CD4-positive, alpha-beta T cell (primary cell): Measurements from ENCODE around the gene MYH7. TPM values are rescaled to one million over a fixed set of nuclear protein-coding genes. Genes with fewer than 3 reads are reported as not detected.

Source experiments
- ATAC-seq: fragments of 200-7000 bp; cut with Tn5 transposase; one replicate; pipeline ENCODE4 v1.10.0; 2022; ENCODE audit warnings: mild to moderate bottlenecking; ENCODE audit not compliant: poor library complexity
- CTCF ChIA-PET: fragments of 350-600 bp; sonication (Branson Sonifier 250); formaldehyde crosslinking; loops from one replicate; lab custom pipeline; 2021; ENCODE audit warnings: antibody characterized with exemption, inconsistent platforms; lab: Charles Lee
- POLR2A ChIA-PET: fragments of 350-600 bp; sonication (Branson Sonifier 250); formaldehyde crosslinking; loops from one replicate; lab custom pipeline; 2021; ENCODE audit warnings: antibody characterized with exemption, inconsistent platforms; lab: Charles Lee
- DNase-seq, 14 experiments: peaks; one replicate each; pipeline ENCODE4 v3.0.0-alpha.2; 2013 to 2020; ENCODE audit warnings: mixed read lengths in 2 of 14
- H3K27ac ChIP-seq, 2 donors: one replicate each; pipeline versions ENCODE4 v1.5.1 to v1.7.0; 2013; ENCODE audit warnings: low read length in 2 of 2, low read depth in 1 of 2, mild to moderate bottlenecking in 1 of 2
- H3K27me3 ChIP-seq, 2 experiments: 1 replicate in 1 of 2; 2 replicates in 1 of 2; pipeline versions ENCODE4 v1.6.1 to v1.7.0; 2013; ENCODE audit warnings: low read length in 2 of 2, control low read depth in 1 of 2, mild to moderate bottlenecking in 1 of 2, moderate library complexity in 1 of 2; ENCODE audit not compliant: insufficient read depth in 2 of 2, control insufficient read depth in 1 of 2
- H3K36me3 ChIP-seq: one replicate; pipeline ENCODE4 v1.6.1; 2013; ENCODE audit warnings: low read length, control low read depth; ENCODE audit not compliant: insufficient read depth
- H3K4me1 ChIP-seq: one replicate; pipeline ENCODE4 v1.6.1; 2013; ENCODE audit warnings: low read length, control low read depth; ENCODE audit not compliant: insufficient read depth
- H3K4me3 ChIP-seq: one replicate; pipeline ENCODE4 v1.5.1; 2013; ENCODE audit warnings: mild to moderate bottlenecking, low read length, moderate library complexity
- H3K9me3 ChIP-seq, 2 experiments: 1 replicate in 1 of 2; 2 replicates in 1 of 2; pipeline versions ENCODE4 v1.6.1 to v1.7.0; 2013; ENCODE audit warnings: low read length in 2 of 2, mild to moderate bottlenecking in 2 of 2, control low read depth in 1 of 2, moderate library complexity in 1 of 2; ENCODE audit not compliant: control insufficient read depth in 1 of 2, insufficient read depth in 1 of 2
- H3K27ac Mint-ChIP-seq: one replicate; pipeline ENCODE4 v1.8.0; 2020; ENCODE audit warnings: mixed read lengths
- H3K27me3 Mint-ChIP-seq: one replicate; pipeline ENCODE4 v1.8.0; 2021; ENCODE audit warnings: mixed read lengths
- H3K36me3 Mint-ChIP-seq: one replicate; pipeline ENCODE4 v1.8.0; 2021; ENCODE audit warnings: low read depth, mixed read lengths
- H3K4me1 Mint-ChIP-seq: one replicate; pipeline ENCODE4 v1.8.0; 2021; ENCODE audit warnings: low read depth, mixed read lengths
- H3K4me3 Mint-ChIP-seq: one replicate; pipeline ENCODE4 v1.8.0; 2020; ENCODE audit warnings: mild to moderate bottlenecking, mixed read lengths
- H3K9me3 Mint-ChIP-seq: one replicate; pipeline ENCODE4 v1.8.0; 2020; ENCODE audit warnings: mixed read lengths
- intact Hi-C, 2 experiments: fragments of 100-400 bp; cut with DNase I in 1 of 2; cut with micrococcal nuclease in 1 of 2; formaldehyde crosslinking; loops; one replicate each; pipeline versions ENCODE4 v1.15.1 to v1.9.0; 2023 to 2025; cut with DNase I, micrococcal nuclease
- total RNA-seq, 174 experiments: library from RNA in 2 of 174; stranded (reverse) in 2 of 174; gene quantifications; one replicate each; pipeline ENCODE4 v1.2.3 and lab custom pipeline; 2021 to 2026
- TF ChIP-seq, protein P1 (sequence below): fragments of 200-600 bp; IDR thresholded peaks from one replicate; pipeline ENCODE4 v1.8.0; 2022; ENCODE audit warnings: antibody characterized with exemption, mild to moderate bottlenecking

The MYH7 gene
- total RNA-seq, 2 experiments from 2014 or later, result not detected

DNA sequence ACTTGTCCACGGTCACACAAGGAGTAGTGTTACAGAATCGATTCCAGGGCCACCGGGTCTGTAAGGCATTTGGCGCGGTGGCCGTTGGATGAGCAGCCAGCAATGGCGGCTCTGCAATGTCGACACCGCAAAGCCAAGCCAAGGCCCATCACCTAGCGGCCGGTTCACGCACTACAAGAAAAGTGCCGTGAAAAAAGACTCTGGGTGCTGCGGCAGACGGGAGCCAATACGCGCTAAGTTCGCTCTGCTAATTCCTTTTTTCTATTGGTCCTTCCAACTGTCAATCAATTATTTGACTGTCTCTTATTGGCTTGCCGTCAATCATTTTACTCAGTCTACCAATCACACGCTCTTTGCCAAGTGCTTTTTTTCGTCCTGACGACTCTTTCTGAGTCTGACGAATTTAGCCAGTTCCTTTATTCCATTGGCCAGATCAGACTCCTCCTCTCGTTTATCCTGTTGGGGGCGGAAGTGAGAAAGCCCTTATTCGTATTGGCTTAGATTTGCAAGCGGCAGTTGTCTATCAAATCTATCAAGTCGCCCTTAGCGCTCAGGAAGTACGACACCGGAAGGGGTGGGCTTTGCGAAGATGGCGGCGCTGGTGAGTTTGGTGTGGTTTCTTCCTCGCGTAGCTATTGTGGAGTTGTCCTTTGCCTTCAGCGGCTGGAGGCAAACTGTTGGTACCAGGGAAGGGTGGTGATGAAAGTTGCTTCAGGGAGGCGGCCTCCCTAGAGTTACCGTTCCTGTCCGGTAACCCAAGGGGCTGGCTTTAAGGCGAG is 33.9 kb upstream of the MYH7 start, which contains the start of gene NGDN:
Gene NGDN, plus strand, starts transcription at position 577 of the 779 bp plus-strand sequence. Its CDS starts 13 bp downstream, at position 590.
- Mint-ChIP-seq H3K4me1 (peaks cover 7% of the 10 kb centered on the region), H3K4me3 (no peak within 1 kb of the TSS), H3K27me3 (no peaks in the 10 kb centered on the region), H3K36me3 (peaks cover 30% of the 10 kb centered on the region), H3K27ac (no peak within 1 kb of the TSS), H3K9me3 (no peaks in the 10 kb centered on the region)
- H3K4me3 ChIP-seq, result peak within 1 kb of the TSS; percentile 87
- DNase-seq (peak; percentile 81 to 99 (median 88)), ATAC-seq (peak; percentile 90)
- H3K4me1 ChIP-seq, result peaks cover 14% of the 10 kb centered on the region
- H3K36me3 ChIP-seq, result peaks cover 32% of the 10 kb centered on the region
- CTCF ChIA-PET, result interaction anchor here (1.9 kb wide), 1 partner anchor 91 kb away, joined by 5 read pairs; no protein-coding TSS in a partner anchor
- intact Hi-C loops, result loop anchor here (1.0 to 10.0 kb wide), 4 partner anchors 148 to 978 kb away; partner anchors contain the start of genes DCAF11 (in 1 of the 2), NRL (in 1 of the 2) and PABPN1 (in 1 of the 2)
- peaks cover 0 to 3% of the 10 kb centered on the region in 2 experiments for H3K9me3 ChIP-seq
- POLR2A ChIA-PET, result interaction anchor here (0.6 to 2.1 kb wide), 9 partner anchors 9 to 184 kb away, joined by 3 to 14 read pairs (median 3); partner anchors contain the start of genes AP1G2, HOMEZ, PABPN1 and PPP1R3E
- H3K27me3 ChIP-seq, result no peaks in the 10 kb centered on the region
- H3K27ac ChIP-seq, result peak within 1 kb of the TSS; percentile 67 to 92
- TF ChIP-seq, protein P1, sequence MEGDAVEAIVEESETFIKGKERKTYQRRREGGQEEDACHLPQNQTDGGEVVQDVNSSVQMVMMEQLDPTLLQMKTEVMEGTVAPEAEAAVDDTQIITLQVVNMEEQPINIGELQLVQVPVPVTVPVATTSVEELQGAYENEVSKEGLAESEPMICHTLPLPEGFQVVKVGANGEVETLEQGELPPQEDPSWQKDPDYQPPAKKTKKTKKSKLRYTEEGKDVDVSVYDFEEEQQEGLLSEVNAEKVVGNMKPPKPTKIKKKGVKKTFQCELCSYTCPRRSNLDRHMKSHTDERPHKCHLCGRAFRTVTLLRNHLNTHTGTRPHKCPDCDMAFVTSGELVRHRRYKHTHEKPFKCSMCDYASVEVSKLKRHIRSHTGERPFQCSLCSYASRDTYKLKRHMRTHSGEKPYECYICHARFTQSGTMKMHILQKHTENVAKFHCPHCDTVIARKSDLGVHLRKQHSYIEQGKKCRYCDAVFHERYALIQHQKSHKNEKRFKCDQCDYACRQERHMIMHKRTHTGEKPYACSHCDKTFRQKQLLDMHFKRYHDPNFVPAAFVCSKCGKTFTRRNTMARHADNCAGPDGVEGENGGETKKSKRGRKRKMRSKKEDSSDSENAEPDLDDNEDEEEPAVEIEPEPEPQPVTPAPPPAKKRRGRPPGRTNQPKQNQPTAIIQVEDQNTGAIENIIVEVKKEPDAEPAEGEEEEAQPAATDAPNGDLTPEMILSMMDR, result peak; percentile 74

DNA sequence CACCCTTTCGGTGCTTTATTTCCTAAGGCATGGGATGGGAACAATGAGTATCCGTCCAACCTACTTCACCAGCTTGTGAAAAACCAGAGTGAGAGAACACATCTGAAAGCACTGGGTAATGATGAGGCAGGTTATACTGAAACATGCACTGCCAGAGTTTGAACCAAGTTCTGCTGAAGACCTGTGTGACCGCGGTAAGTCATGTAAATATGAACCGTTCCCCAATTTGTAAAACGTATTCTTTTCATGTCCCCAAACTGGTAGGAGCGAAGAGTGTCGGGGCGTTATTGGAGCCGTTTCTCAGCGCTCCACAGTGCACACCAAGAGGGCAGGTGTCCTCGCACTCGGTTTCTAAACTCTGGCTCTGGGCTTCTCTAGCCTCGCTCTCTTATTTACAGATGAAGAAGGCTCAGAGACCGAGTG is 33.3 kb upstream of the MYH7 start:
- ATAC-seq (no peak), DNase-seq (no peak)
- Mint-ChIP-seq H3K27me3 (no peaks in the 10 kb centered on the region), H3K4me3 (no peak overlapping the region), H3K9me3 (no peaks in the 10 kb centered on the region), H3K27ac (no peak overlapping the region), H3K36me3 (peaks cover 25% of the 10 kb centered on the region), H3K4me1 (peaks cover 7% of the 10 kb centered on the region)
- ChIA-PET CTCF (interaction anchor here (0.8 to 1.9 kb wide), 2 partner anchors 10 to 91 kb away, joined by 3 to 5 read pairs; no protein-coding TSS in a partner anchor), POLR2A (interaction anchor here (0.7 to 2.1 kb wide), 5 partner anchors 10 to 646 kb away, joined by 3 to 14 read pairs (median 3); partner anchors contain the start of genes DCAF11, NRL and PPP1R3E)
- H3K27ac ChIP-seq, result peak overlapping the region; percentile 54 to 77
- H3K27me3 ChIP-seq, result no peaks in the 10 kb centered on the region
- H3K4me1 ChIP-seq, result peaks cover 14% of the 10 kb centered on the region
- peaks cover 27% of the 10 kb centered on the region for H3K36me3 ChIP-seq
- H3K9me3 ChIP-seq, result peaks cover 0 to 3% of the 10 kb centered on the region in 2 experiments
- TF ChIP-seq, protein P1, result no peak
- peak overlapping the region; percentile 87 for H3K4me3 ChIP-seq
- intact Hi-C loops, result loop anchor here (1.0 to 10.0 kb wide), 4 partner anchors 147 to 979 kb away; partner anchors contain the start of genes DCAF11 (in 1 of the 2), NRL (in 1 of the 2) and PABPN1 (in 1 of the 2)

DNA sequence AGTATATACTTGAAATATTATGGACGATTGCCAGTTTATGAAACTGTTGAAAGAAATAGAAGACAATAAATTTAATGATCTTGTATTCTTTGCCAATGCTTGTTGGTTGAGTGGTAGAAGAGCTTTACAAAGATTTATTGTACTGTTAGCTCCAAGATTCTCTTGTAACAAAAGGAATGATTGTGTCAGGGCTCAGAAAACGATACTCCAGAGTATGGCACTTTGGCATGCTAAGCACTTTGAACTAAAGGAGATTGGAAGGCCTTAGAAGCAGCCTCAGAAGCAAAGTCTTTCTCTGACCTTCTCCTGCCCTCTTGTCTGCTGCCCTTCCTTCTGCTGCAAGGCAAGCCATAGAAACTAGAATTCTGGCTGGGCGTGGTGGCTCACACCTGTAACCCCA is 29.8 kb upstream of the MYH7 start:
- CTCF ChIA-PET, result no interaction called here
- Mint-ChIP-seq H3K27me3 (peaks cover 9% of the 10 kb centered on the region), H3K9me3 (no peaks in the 10 kb centered on the region), H3K27ac (no peak overlapping the region), H3K4me1 (no peaks in the 10 kb centered on the region), H3K36me3 (peaks cover under 1% of the 10 kb centered on the region), H3K4me3 (no peak overlapping the region)
- peaks cover 0 to 3% of the 10 kb centered on the region in 2 experiments for H3K9me3 ChIP-seq
- no peak overlapping the region for H3K4me3 ChIP-seq
- intact Hi-C loops, result loop anchor here (5.0 to 10.0 kb wide), 3 partner anchors 530 to 982 kb away; partner anchors contain the start of genes DCAF11 (in 1 of the 2) and NRL (in 1 of the 2)
- TF ChIP-seq, protein P1, result no peak
- ATAC-seq, result no peak
- H3K27ac ChIP-seq, result no peak overlapping the region
- no peaks in the 10 kb centered on the region for H3K36me3 ChIP-seq
- H3K4me1 ChIP-seq, result peaks cover 12% of the 10 kb centered on the region
- H3K27me3 ChIP-seq, result no peaks in the 10 kb centered on the region
- POLR2A ChIA-PET, result no interaction called here
- no peak for DNase-seq
